GM12875 (cell line): ENCODE results near the gene UBE2L6.

Experiments
- H3K4me3 ChIP-seq: one replicate; pipeline ENCODE4 v1.5.1; 2011; ENCODE audit warnings: low read depth, low read length, control low read depth
- CTCF ChIP-seq: IDR thresholded peaks from 2 replicates; pipeline ENCODE4 v1.5.1; 2011; ENCODE audit warnings: low read depth, mild to moderate bottlenecking, control low read depth, inconsistent platforms, low read length, moderate library complexity, borderline replicate concordance; ENCODE audit not compliant: insufficient read depth

UBE2L6 gene

GRCh38 chr11:57506522-57506921, 61.0 kb downstream of the UBE2L6 start:
- no peak overlapping the region for H3K4me3 ChIP-seq
- TF ChIP-seq CTCF, result no peak

GRCh38 chr11:57504511-57504910, 63.0 kb downstream of the UBE2L6 start:
- no peak overlapping the region for H3K4me3 ChIP-seq
- TF ChIP-seq CTCF, result no peak

- H3K4me3 ChIP-seq, result no peak overlapping the region
- no peak for TF ChIP-seq CTCF
Measured at GRCh38 chr11:57502870-57503269, 64.6 kb downstream of the UBE2L6 start.

GRCh38 chr11:57502376-57502775, 65.1 kb downstream of the UBE2L6 start:
- H3K4me3 ChIP-seq, result no peak overlapping the region
- TF ChIP-seq CTCF, result no peak

- TF ChIP-seq CTCF, result no peak
Measured at GRCh38 chr11:57501953-57502352, 65.5 kb downstream of the UBE2L6 start.

More at GRCh38 chr11:57501953-57502352, 65.5 kb downstream of the UBE2L6 start:
- H3K4me3 ChIP-seq, result no peak overlapping the region
